Heart right ventricle (tissue), 16 donors: Measurements from ENCODE around the gene KCNH6. TPM values are rescaled to one million over a fixed set of nuclear protein-coding genes. Genes with fewer than 3 reads are reported as not detected.

Experiments used
- ATAC-seq, 8 donors: fragments of 200-7000 bp; cut with Tn5 transposase; one replicate each; pipeline ENCODE4 v1.9.1; 2020; ENCODE audit warnings: mild to moderate bottlenecking in 8 of 8, moderate library complexity in 8 of 8, moderate number of reproducible peaks in 1 of 8
- DNase-seq, 2 donors: peaks; one replicate each; pipeline ENCODE4 v3.0.0-alpha.2; 2020
- H3K27ac ChIP-seq, 10 donors: fragments of 200-600 bp; sonication (generic) in 2 of 10; one replicate each; pipeline versions ENCODE4 v1.5.0 to v1.8.0; 2020 to 2022; ENCODE audit warnings: mild to moderate bottlenecking in 3 of 10
- H3K27me3 ChIP-seq, 7 donors: fragments of 200-600 bp; one replicate each; pipeline ENCODE4 v1.8.0; 2021 to 2022; ENCODE audit warnings: mild to moderate bottlenecking in 2 of 7
- H3K36me3 ChIP-seq, 9 donors: fragments of 200-600 bp; sonication (generic) in 1 of 9; one replicate each; pipeline versions ENCODE4 v1.5.0 to v1.8.0; 2020 to 2022; ENCODE audit warnings: mild to moderate bottlenecking in 2 of 9
- H3K4me1 ChIP-seq, 9 donors: fragments of 200-600 bp; sonication (generic) in 1 of 9; one replicate each; pipeline versions ENCODE4 v1.5.0 to v1.8.0; 2020 to 2022; ENCODE audit warnings: mild to moderate bottlenecking in 4 of 9
- H3K4me3 ChIP-seq, 10 donors: fragments of 200-600 bp; sonication (generic) in 2 of 10; one replicate each; pipeline versions ENCODE4 v1.5.0 to v1.8.0; 2020 to 2022; ENCODE audit warnings: mild to moderate bottlenecking in 7 of 10, moderate library complexity in 2 of 10
- H3K9me3 ChIP-seq, 11 donors: fragments of 200-600 bp in 10 of 11; sonication (generic) in 2 of 11; one replicate each; pipeline versions ENCODE4 v1.5.0 to v1.8.0; 2013 to 2022; ENCODE audit warnings: mild to moderate bottlenecking in 2 of 11, control low read depth in 1 of 11, moderate library complexity in 1 of 11
- WGBS, 2 donors: extraction: QIAGEN DNeasy Blood & Tissue Kit; methylation state at CpG; one replicate each; pipeline ENCODE4 v1.1.7; 2013; ENCODE audit warnings: inconsistent platforms in 1 of 2; 5-methylcytosine and 5-hydroxymethylcytosine counted together
- intact Hi-C, 10 donors: fragments of 100-400 bp; cut with DNase I; formaldehyde crosslinking; loops; one replicate each; pipeline versions ENCODE4 v1.11.1 to v1.14.2; 2022
- polyA plus RNA-seq, 2 donors: library from polyadenylated mRNA; stranded (reverse); fragments of 200-250 nt; gene quantifications; one replicate each; pipeline ENCODE4 v1.2.3, GENCODE V29; 2013
- total RNA-seq, 10 donors: library from RNA; stranded (reverse); fragmentation: NEBNext Ultra II Directional in 3 of 10; extraction: Animal tissue kit (Norgen Biotek cat#: 25700) in 3 of 10; gene quantifications; one replicate each; pipeline versions ENCODE4 v1.2.1 to v1.2.4, GENCODE V29; 2021 to 2023
- TF ChIP-seq, protein P1 (sequence below), 9 donors: fragments of 200-600 bp; sonication (generic) in 2 of 9; IDR thresholded peaks; one replicate each; pipeline versions ENCODE4 v1.5.0 to v1.8.0; 2021 to 2022; ENCODE audit warnings: antibody characterized with exemption in 9 of 9, mild to moderate bottlenecking in 5 of 9, moderate library complexity in 1 of 9
- donor health status: Arrhythmogenic right ventricular cardiomyopathy.
- donor health status: ischemic (EF 13 %, LVEDD 7.1; RV severe dilation, severe dysfunction).
- donor health status: healthy with polysubstance abuse.
- donor health status: DM: no; HTN: yes; CAD: no.
- donor health status: DM: no; HTN: no; CAD: no.
- donor health status: ischemic (EF 25% LVEDD 6.9; RV normal size, moderate dysfunction).
- donor health status: ischemic (EF 25% LVEDD 5.7; RV mildly dilated, moderate dysfunction).
- donor health status: healthy.
- donor health status: DM: yes; HTN: yes; CAD: no.
- donor health status: Ischemic cardiomyopathy.
- donor health status: ischemic (EF 35%, LVEDD 5.7; RV mildly dilated, moderate dysfunction).
- donor health status: nonischemic (EF 11% LVEDD 7.7; RV severe dilation, severe dysfunction).
- donor health status: DM: yes; HTN: yes; CAD: no.
- donor health status: PGD.
- donor health status: ischemic (EF 29% LVEDD 5.4; RV normal size, mild dysfunction).
- donor health status: nonischemic (EF 23%, LVEDD 6.1; RV moderate dilation, normal function).

The KCNH6 gene
- total and polyA plus RNA-seq, 12 donors = 0.11 TPM; not detected in 11

GRCh38 chr17:63494300-63494928, 28.7 kb upstream of the KCNH6 start:
- DNase-seq (no peak), ATAC-seq (no peak)
- H3K4me1 ChIP-seq = peaks cover 0 to 6% (median 0%) of the 10 kb centered on the region in 9 donors
- no peaks in the 10 kb centered on the region for H3K9me3 ChIP-seq
- TF ChIP-seq, protein P1, sequence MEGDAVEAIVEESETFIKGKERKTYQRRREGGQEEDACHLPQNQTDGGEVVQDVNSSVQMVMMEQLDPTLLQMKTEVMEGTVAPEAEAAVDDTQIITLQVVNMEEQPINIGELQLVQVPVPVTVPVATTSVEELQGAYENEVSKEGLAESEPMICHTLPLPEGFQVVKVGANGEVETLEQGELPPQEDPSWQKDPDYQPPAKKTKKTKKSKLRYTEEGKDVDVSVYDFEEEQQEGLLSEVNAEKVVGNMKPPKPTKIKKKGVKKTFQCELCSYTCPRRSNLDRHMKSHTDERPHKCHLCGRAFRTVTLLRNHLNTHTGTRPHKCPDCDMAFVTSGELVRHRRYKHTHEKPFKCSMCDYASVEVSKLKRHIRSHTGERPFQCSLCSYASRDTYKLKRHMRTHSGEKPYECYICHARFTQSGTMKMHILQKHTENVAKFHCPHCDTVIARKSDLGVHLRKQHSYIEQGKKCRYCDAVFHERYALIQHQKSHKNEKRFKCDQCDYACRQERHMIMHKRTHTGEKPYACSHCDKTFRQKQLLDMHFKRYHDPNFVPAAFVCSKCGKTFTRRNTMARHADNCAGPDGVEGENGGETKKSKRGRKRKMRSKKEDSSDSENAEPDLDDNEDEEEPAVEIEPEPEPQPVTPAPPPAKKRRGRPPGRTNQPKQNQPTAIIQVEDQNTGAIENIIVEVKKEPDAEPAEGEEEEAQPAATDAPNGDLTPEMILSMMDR (IDR thresholded peaks at IDR 0.05) = no peak
- WGBS, 2 donors = 94% methylated on average over 12 of the region's 12 CpGs
- H3K4me3 ChIP-seq = no peak overlapping the region
- intact Hi-C loops = loop anchor here in 1 of 10 donors (10.0 kb wide), 1 partner anchor 50 kb away; no protein-coding TSS in a partner anchor
- no peak overlapping the region for H3K27ac ChIP-seq
- H3K36me3 ChIP-seq = peaks cover 0 to 72% (median 0%) of the 10 kb centered on the region in 9 donors
- H3K27me3 ChIP-seq = peaks cover 0 to 8% (median 0%) of the 10 kb centered on the region in 7 donors

GRCh38 chr17:63495491-63495890, 27.7 kb upstream of the KCNH6 start:
- intact Hi-C loops = loop anchor here in 1 of 10 donors (10.0 kb wide), 1 partner anchor 49 kb away; no protein-coding TSS in a partner anchor
- ATAC-seq (no peak), DNase-seq (no peak)
- Histone ChIP-seq H3K4me1 (peaks cover 0 to 6% (median 0%) of the 10 kb centered on the region in 9 donors), H3K27me3 (peaks cover 0 to 8% (median 0%) of the 10 kb centered on the region in 7 donors), H3K4me3 (no peak overlapping the region), H3K36me3 (peaks cover 0 to 62% (median 0%) of the 10 kb centered on the region in 9 donors), H3K27ac (no peak overlapping the region), H3K9me3 (no peaks in the 10 kb centered on the region)
- TF ChIP-seq, protein P1 (IDR thresholded peaks at IDR 0.05) = no peak
- 64 to 78% methylated on average over 6 of the region's 6 CpGs for WGBS, 2 donors

GRCh38 chr17:63496177-63496576, 27.0 kb upstream of the KCNH6 start:
- no peaks in the 10 kb centered on the region for H3K9me3 ChIP-seq
- no peak for ATAC-seq
- H3K27ac ChIP-seq = no peak overlapping the region
- peaks cover 0 to 56% (median 0%) of the 10 kb centered on the region in 9 donors for H3K36me3 ChIP-seq
- TF ChIP-seq, protein P1 (IDR thresholded peaks at IDR 0.05) = no peak
- peaks cover 0 to 6% (median 0%) of the 10 kb centered on the region in 9 donors for H3K4me1 ChIP-seq
- intact Hi-C loops = loop anchor here in 1 of 10 donors (10.0 kb wide), 1 partner anchor 49 kb away; no protein-coding TSS in a partner anchor
- 91 to 93% methylated on average over 12 of the region's 12 CpGs for WGBS, 2 donors
- no peak overlapping the region for H3K4me3 ChIP-seq
- H3K27me3 ChIP-seq = peaks cover 0 to 3% (median 0%) of the 10 kb centered on the region in 7 donors
- DNase-seq = no peak

DNA sequence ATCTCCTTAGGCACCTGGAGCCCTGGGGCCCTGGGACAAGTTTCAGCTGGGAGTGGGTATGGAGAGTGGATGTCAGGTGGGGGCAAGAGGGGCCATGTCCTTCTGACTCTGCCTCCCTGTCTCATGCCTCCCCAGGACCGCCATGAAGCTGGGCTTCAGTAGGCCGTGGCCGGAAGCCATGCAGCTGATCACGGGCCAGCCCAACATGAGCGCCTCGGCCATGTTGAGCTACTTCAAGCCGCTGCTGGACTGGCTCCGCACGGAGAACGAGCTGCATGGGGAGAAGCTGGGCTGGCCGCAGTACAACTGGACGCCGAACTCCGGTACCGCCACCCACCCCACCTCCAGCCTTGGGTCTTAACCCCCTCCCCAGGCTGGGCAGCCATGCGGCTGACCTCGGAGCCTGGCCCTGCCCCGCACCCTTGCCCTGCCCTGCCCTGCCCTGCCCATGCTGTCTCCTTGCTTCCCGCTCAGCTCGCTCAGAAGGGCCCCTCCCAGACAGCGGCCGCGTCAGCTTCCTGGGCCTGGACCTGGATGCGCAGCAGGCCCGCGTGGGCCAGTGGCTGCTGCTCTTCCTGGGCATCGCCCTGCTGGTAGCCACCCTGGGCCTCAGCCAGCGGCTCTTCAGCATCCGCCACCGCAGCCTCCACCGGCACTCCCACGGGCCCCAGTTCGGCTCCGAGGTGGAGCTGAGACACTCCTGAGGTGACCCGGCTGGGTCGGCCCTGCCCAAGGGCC, 26.3 kb upstream of the KCNH6 start:
- Histone ChIP-seq H3K36me3 (peaks cover 0 to 49% (median 0%) of the 10 kb centered on the region in 9 donors), H3K4me1 (peaks cover 0 to 6% (median 0%) of the 10 kb centered on the region in 9 donors), H3K27ac (no peak overlapping the region), H3K27me3 (peaks cover 0 to 3% (median 0%) of the 10 kb centered on the region in 7 donors), H3K9me3 (no peaks in the 10 kb centered on the region), H3K4me3 (no peak overlapping the region)
- intact Hi-C loops = loop anchor here in 1 of 10 donors (10.0 kb wide), 1 partner anchor 48 kb away; no protein-coding TSS in a partner anchor
- TF ChIP-seq, protein P1 (IDR thresholded peaks at IDR 0.05) = no peak
- DNase-seq (no peak), ATAC-seq (no peak)
- WGBS, 2 donors = 90 to 92% methylated on average over 36 of the region's 36 CpGs
